ENCODE measurements around the gene ZNF784.
A peak's percentile ranks its signal among the peaks of the same experiment; 100 is the strongest.

DNA sequence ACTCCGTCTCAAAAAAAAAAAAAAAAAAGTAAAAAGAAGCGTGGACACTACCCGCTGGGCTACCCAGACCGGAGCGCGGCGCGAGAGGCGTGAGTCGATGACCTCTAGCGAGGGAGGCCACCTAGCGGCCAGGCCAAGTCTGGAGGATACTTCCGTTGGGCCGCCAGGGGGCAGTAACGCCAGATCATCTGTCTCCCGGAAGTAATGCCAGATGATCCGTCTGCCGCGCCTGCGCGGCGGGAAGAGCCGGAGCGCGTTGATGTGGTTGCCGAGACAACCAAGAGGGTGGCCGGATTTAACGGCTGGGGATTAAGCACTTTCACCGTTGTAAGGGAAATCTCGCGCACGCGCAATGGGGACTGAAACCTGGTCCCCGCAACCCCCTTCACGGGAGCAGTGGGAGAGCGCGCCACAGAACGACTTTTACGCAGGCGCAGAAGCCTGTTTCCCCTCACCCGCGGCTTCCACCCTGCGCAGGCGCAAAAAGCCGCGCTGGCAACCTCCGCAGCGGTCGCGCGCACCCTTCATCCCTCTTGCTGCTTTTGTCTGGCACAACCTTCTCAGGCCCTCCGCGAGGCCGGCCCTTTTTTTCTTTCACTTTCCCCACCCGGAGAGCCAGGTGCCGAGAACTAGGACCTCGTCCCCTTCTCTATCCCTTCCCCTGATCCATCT is 29.4 kb upstream of the ZNF784 start:
- TF ChIP-seq, protein P1, sequence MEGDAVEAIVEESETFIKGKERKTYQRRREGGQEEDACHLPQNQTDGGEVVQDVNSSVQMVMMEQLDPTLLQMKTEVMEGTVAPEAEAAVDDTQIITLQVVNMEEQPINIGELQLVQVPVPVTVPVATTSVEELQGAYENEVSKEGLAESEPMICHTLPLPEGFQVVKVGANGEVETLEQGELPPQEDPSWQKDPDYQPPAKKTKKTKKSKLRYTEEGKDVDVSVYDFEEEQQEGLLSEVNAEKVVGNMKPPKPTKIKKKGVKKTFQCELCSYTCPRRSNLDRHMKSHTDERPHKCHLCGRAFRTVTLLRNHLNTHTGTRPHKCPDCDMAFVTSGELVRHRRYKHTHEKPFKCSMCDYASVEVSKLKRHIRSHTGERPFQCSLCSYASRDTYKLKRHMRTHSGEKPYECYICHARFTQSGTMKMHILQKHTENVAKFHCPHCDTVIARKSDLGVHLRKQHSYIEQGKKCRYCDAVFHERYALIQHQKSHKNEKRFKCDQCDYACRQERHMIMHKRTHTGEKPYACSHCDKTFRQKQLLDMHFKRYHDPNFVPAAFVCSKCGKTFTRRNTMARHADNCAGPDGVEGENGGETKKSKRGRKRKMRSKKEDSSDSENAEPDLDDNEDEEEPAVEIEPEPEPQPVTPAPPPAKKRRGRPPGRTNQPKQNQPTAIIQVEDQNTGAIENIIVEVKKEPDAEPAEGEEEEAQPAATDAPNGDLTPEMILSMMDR (IDR thresholded peaks at IDR 0.05): peak in 2 of 3 donors; percentile 97 to 99
- peak in 1 of 2 donors; percentile 85 for TF ChIP-seq POLR2A (IDR thresholded peaks at IDR 0.05)

Data from lower leg skin (tissue), 3 donors.